Ovary (tissue), 9 donors: ENCODE data around the gene SINHCAF. TPM values are rescaled to one million over a fixed set of nuclear protein-coding genes. Genes with fewer than 3 reads are reported as not detected.

Source experiments
- DNase-seq, 5 donors: peaks; one replicate each; pipeline ENCODE4 v3.0.0-alpha.2; 2019 to 2020
- H3K27ac ChIP-seq, 2 donors: fragments of 200-600 bp; one replicate each; pipeline versions ENCODE4 v1.5.1 to v1.8.0; 2019 to 2022
- H3K27me3 ChIP-seq: fragments of 200-600 bp; one replicate; pipeline ENCODE4 v1.8.0; 2022
- H3K36me3 ChIP-seq: fragments of 200-600 bp; sonication (generic); one replicate; pipeline ENCODE4 v1.5.1; 2019
- H3K4me1 ChIP-seq: one replicate; pipeline ENCODE4 v1.8.1; 2013; ENCODE audit warnings: mild to moderate bottlenecking, moderate library complexity; ENCODE audit not compliant: insufficient read depth
- H3K4me3 ChIP-seq: fragments of 200-600 bp; sonication (generic); one replicate; pipeline ENCODE4 v1.5.1; 2017
- H3K9me3 ChIP-seq, 2 donors: fragments of 200-600 bp in 1 of 2; sonication (generic) in 1 of 2; one replicate each; pipeline versions ENCODE4 v1.5.1 to v1.8.1; 2013 to 2019; ENCODE audit warnings: mild to moderate bottlenecking in 1 of 2, moderate library complexity in 1 of 2
- EP300 ChIP-seq: sonication (generic); formaldehyde crosslinking; IDR thresholded peaks from one replicate; pipeline ENCODE4 v1.6.1; 2017; ENCODE audit warnings: antibody characterized with exemption
- POLR2A ChIP-seq: fragments of 450-650 bp; IDR thresholded peaks from one replicate; pipeline ENCODE4 v1.6.1; 2017; ENCODE audit warnings: antibody characterized with exemption, mild to moderate bottlenecking, moderate library complexity
- WGBS, 3 donors: extraction: QIAGEN DNeasy Blood & Tissue Kit in 1 of 3; methylation state at CpG; one replicate each; pipeline versions ENCODE4 v1.1.5 to v1.1.7; 2013 to 2017; 5-methylcytosine and 5-hydroxymethylcytosine counted together
- intact Hi-C, 4 donors: fragments of 100-400 bp; cut with DNase I; formaldehyde crosslinking; loops; one replicate each; pipeline versions ENCODE4 v1.11.0 to v1.15.1; 2022 to 2023
- polyA plus RNA-seq, 2 donors: library from polyadenylated mRNA; stranded (reverse); fragments of 200-250 nt in 1 of 2; fragments of 350-450 nt in 1 of 2; fragmentation: Illumina TruSeq in 1 of 2; extraction: RNeasy Lipid Tissue Mini Kit (QIAGEN cat#74804) in 1 of 2; gene quantifications; one replicate each; pipeline ENCODE4 v1.2.3, GENCODE V29; 2013 to 2014
- total RNA-seq, 7 donors: library from RNA; depleted of rRNA in 2 of 7; stranded (reverse); fragments of >200 nt in 2 of 7; fragmentation: NEBNext Ultra II Directional in 3 of 7; extraction: Animal tissue kit (Norgen Biotek cat#: 25700) in 3 of 7; gene quantifications; one replicate each; pipeline versions ENCODE4 v1.1.0 to v1.2.4, GENCODE V29; 2016 to 2023
- TF ChIP-seq, protein P1 (sequence below), 3 donors: fragments of 450-650 bp in 2 of 3; fragments of 200-600 bp in 1 of 3; IDR thresholded peaks; one replicate each; pipeline versions ENCODE4 v1.5.1 to v1.8.0; 2016 to 2022; ENCODE audit warnings: antibody characterized with exemption in 3 of 3, mild to moderate bottlenecking in 1 of 3
- donor health status: DM: no; HTN: no; CAD: no; lungs with moderate emphysema.
- donor health status: DM: no; HTN: no; CAD: no.
- donor health status: Bipolar disorder and iron deficiency.
- donor health status: DM: yes; HTN: yes; CAD: no.
- donor health status: DM: no; HTN: no; CAD: no.
- donor health status: DM: yes; HTN: yes; CAD: no.

Gene SINHCAF
- total and polyA plus RNA-seq, 9 donors: 40.7 to 86.0 (median 59.0) TPM

DNA sequence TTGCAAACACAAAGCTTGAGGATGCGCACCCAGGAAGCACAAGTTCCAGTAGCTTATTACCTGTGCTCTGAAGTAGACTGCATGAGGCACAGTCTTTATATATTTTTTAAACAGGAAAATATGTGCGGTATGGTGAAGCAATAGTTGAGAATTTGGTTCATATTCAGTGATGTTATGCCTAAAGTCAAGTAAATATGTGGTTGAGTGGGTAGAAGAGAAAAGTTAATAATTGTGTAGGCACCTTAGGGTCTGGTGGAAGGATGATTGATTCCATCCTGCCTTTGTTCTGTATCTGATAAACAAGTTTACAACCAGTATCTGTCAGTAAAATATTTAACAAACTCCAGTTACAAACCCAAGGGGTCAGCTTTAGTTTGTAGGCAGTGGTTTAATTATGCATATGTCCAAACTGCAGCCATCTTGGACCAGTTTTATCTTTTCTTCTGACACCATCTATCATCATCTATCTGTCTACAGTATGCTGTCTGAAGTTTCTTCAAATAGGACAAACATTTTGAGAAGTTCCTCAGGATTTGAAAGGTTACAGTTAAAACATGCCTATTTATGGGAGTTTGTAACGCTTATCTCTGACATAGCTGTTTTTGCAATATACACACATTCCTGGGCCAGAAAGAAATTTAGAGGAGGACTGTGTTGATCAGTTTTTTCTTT lies 10.8 kb downstream of the SINHCAF start:
- TF ChIP-seq EP300 (no peak), POLR2A (no peak)
- TF ChIP-seq, protein P1, sequence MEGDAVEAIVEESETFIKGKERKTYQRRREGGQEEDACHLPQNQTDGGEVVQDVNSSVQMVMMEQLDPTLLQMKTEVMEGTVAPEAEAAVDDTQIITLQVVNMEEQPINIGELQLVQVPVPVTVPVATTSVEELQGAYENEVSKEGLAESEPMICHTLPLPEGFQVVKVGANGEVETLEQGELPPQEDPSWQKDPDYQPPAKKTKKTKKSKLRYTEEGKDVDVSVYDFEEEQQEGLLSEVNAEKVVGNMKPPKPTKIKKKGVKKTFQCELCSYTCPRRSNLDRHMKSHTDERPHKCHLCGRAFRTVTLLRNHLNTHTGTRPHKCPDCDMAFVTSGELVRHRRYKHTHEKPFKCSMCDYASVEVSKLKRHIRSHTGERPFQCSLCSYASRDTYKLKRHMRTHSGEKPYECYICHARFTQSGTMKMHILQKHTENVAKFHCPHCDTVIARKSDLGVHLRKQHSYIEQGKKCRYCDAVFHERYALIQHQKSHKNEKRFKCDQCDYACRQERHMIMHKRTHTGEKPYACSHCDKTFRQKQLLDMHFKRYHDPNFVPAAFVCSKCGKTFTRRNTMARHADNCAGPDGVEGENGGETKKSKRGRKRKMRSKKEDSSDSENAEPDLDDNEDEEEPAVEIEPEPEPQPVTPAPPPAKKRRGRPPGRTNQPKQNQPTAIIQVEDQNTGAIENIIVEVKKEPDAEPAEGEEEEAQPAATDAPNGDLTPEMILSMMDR (IDR thresholded peaks at IDR 0.05): no peak
- 77 to 82% (median 79%) methylated on average over 3 of the region's 3 CpGs for WGBS, 3 donors
- Histone ChIP-seq H3K4me3 (no peak overlapping the region), H3K27ac (no peak overlapping the region), H3K4me1 (peaks cover 9% of the 10 kb centered on the region), H3K36me3 (no peaks in the 10 kb centered on the region), H3K9me3 (no peaks in the 10 kb centered on the region), H3K27me3 (no peaks in the 10 kb centered on the region)
- intact Hi-C loops: no loop called here
- no peak for DNase-seq

DNA sequence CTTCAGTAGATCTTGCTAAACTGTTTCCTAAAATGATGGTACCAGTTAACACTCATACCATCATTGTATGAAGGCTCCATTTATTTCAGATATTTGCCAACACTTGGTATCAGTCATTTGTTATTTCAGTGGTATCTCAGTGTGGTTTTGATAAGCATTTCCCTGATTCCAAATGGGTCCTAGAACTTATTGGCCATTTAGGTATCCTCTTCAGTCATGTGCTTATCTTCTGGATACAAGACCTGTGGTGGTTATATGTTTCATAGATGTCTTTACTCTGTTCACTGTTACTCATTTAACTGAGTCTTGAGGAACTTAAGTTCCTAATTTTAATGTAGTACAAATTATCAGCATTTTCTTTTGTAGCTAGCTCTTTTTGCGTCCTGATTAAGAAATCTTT lies 13.5 kb downstream of the SINHCAF start:
- intact Hi-C loops: no loop called here
- no peaks in the 10 kb centered on the region for H3K9me3 ChIP-seq
- H3K4me1 ChIP-seq: peaks cover 11% of the 10 kb centered on the region
- no peak for DNase-seq
- TF ChIP-seq, protein P1 (IDR thresholded peaks at IDR 0.05): no peak
- no peak for TF ChIP-seq EP300
- H3K27ac ChIP-seq: no peak overlapping the region
- H3K36me3 ChIP-seq: no peaks in the 10 kb centered on the region
- WGBS, 3 donors: 91 to 98% (median 97%) methylated on average over 1 of the region's 1 CpG
- H3K27me3 ChIP-seq: no peaks in the 10 kb centered on the region
- H3K4me3 ChIP-seq: no peak overlapping the region

DNA sequence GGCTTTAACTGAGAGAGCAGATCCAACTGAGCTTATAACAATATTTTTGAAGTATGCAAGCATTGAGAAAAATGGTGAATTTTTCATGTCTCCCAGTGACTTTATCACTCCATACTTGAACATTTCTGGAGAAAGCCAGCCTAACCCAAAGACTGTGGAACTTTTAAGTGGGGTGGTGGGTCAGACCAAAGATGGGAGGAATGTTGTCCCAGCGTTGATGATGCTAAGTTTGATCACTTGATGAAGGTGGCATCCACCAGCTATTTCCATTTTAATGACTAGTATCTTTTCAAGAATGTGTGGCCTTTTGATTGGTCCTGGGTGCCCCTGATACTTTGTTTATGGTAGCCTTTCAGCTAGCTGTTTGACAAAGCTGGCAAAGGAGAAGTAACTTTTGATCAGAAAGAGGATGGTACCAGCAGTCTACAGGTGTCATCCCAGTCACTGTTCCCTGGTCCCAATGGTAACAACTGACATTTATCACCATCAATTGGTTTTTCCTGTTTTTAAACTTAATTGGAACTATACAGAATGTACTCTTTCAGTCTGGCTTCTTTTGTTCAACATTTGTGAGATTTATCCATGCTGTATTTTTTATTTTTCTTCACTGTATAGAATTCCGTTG lies 14.2 kb downstream of the SINHCAF start:
- no peaks in the 10 kb centered on the region for H3K9me3 ChIP-seq
- no peaks in the 10 kb centered on the region for H3K36me3 ChIP-seq
- no peak for DNase-seq
- 92 to 94% (median 93%) methylated on average over 2 of the region's 2 CpGs for WGBS, 3 donors
- intact Hi-C loops: no loop called here
- H3K27ac ChIP-seq: no peak overlapping the region
- H3K27me3 ChIP-seq: no peaks in the 10 kb centered on the region
- H3K4me1 ChIP-seq: peaks cover 13% of the 10 kb centered on the region
- no peak overlapping the region for H3K4me3 ChIP-seq
- TF ChIP-seq POLR2A (no peak), EP300 (no peak)
- TF ChIP-seq, protein P1 (IDR thresholded peaks at IDR 0.05): no peak

DNA sequence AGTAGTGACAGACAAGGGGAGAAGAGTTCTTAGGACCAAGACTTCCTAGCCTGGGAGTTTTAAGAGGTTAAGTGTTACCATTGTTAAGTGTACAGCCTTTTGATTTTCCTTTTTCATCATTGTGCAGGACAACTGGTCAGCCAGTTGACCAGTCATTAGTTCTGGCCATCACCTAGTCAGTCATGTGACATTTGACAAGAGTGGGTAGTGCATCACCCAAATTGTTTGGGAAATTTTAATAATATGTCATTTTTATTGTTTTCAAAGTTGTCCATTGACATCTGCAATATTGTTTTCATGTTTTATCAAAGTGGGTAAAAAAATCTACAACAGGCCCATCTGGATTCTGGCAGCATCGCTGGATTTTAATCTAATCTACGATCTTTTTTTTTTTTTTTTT lies 15.5 kb downstream of the SINHCAF start:
- Histone ChIP-seq H3K9me3 (no peaks in the 10 kb centered on the region), H3K27me3 (no peaks in the 10 kb centered on the region), H3K4me3 (no peak overlapping the region), H3K4me1 (peaks cover 10% of the 10 kb centered on the region), H3K27ac (no peak overlapping the region), H3K36me3 (no peaks in the 10 kb centered on the region)
- no peak for DNase-seq
- intact Hi-C loops: no loop called here
- TF ChIP-seq POLR2A (no peak), EP300 (no peak)
- TF ChIP-seq, protein P1 (IDR thresholded peaks at IDR 0.05): no peak
- WGBS, 3 donors: 91 to 96% (median 95%) methylated on average over 2 of the region's 2 CpGs
